ENCODE data around the gene SFXN5. TPM values are rescaled to one million over a fixed set of nuclear protein-coding genes. Genes with fewer than 3 reads are reported as not detected.

Gene SFXN5
- total and polyA plus RNA-seq, 2 experiments from 2014 or later = 10.0 to 16.4 TPM

GRCh38 chr2:73020657-73021370 lies 50.7 kb downstream of the SFXN5 start:
- H3K4me2 ChIP-seq (ENCODE audit: unreplicated experiment) = peak overlapping the region; percentile 7
- no peak overlapping the region for H3K9ac ChIP-seq
- H3K4me3 ChIP-seq = no peak overlapping the region
- H3K27ac ChIP-seq = peak overlapping the region; percentile 39; the same call in 1 of the 2 replicates
- H3F3A ChIP-seq (ENCODE audit: insufficient read depth) = no peaks in the 10 kb centered on the region
- 78 to 80% methylated on average over 12 of the region's 12 CpGs for WGBS, 2 experiments (ENCODE audit: low coverage in 1 of 2, low lambda C conversion rate in 2 of 2, missing lambda C conversion rate in 2 of 2)
- no peaks in the 10 kb centered on the region for H3K79me2 ChIP-seq (ENCODE audit: insufficient read depth)
- TF ChIP-seq EZH2 (IDR thresholded peaks at IDR 0.05; ENCODE audit: insufficient read depth, poor library complexity, severe bottlenecking) (no peak), EZH2phosphoT487 (IDR thresholded peaks at IDR 0.05; ENCODE audit: insufficient read depth, low read depth) (no peak)
- no peaks in the 10 kb centered on the region for H3K27me3 ChIP-seq (replicated peaks; ENCODE audit: insufficient read depth)
- no peak overlapping the region for H2AFZ ChIP-seq
- H3K36me3 ChIP-seq (ENCODE audit: low read depth) = no peaks in the 10 kb centered on the region
- DNase-seq = peak; percentile 84
- no peaks in the 10 kb centered on the region for H3K9me3 ChIP-seq (ENCODE audit: low read depth)
- in situ Hi-C loops (cut with MboI) = no loop called here
- peaks cover 11% of the 10 kb centered on the region for H3K4me1 ChIP-seq (ENCODE audit: insufficient read depth)
- H3K9me2 ChIP-seq (ENCODE audit: insufficient read depth) = no peaks in the 10 kb centered on the region; the same call in 1 of the 2 replicates
- H4K20me1 ChIP-seq (ENCODE audit: insufficient read depth) = no peaks in the 10 kb centered on the region

GRCh38 chr2:73020306-73020656 lies 51.2 kb downstream of the SFXN5 start:
- DNase-seq = no peak
- H3K9ac ChIP-seq = no peak overlapping the region
- peak overlapping the region; percentile 39; the same call in 1 of the 2 replicates for H3K27ac ChIP-seq
- no peak overlapping the region for H2AFZ ChIP-seq
- WGBS, 2 experiments (ENCODE audit: low coverage in 1 of 2, low lambda C conversion rate in 2 of 2, missing lambda C conversion rate in 2 of 2) = 82 to 93% methylated on average over 8 of the region's 8 CpGs
- TF ChIP-seq EZH2 (IDR thresholded peaks at IDR 0.05; ENCODE audit: insufficient read depth, poor library complexity, severe bottlenecking) = no peak
- TF ChIP-seq EZH2phosphoT487 (IDR thresholded peaks at IDR 0.05; ENCODE audit: insufficient read depth, low read depth) = no peak
- H3K79me2 ChIP-seq (ENCODE audit: insufficient read depth) = no peaks in the 10 kb centered on the region
- no peaks in the 10 kb centered on the region; the same call in 1 of the 2 replicates for H3K9me2 ChIP-seq (ENCODE audit: insufficient read depth)
- no peaks in the 10 kb centered on the region for H3K9me3 ChIP-seq (ENCODE audit: low read depth)
- peaks cover 11% of the 10 kb centered on the region for H3K4me1 ChIP-seq (ENCODE audit: insufficient read depth)
- no peak overlapping the region for H3K4me3 ChIP-seq
- no peaks in the 10 kb centered on the region for H3K27me3 ChIP-seq (replicated peaks; ENCODE audit: insufficient read depth)
- no peaks in the 10 kb centered on the region for H4K20me1 ChIP-seq (ENCODE audit: insufficient read depth)
- H3K4me2 ChIP-seq (ENCODE audit: unreplicated experiment) = no peak overlapping the region
- H3F3A ChIP-seq (ENCODE audit: insufficient read depth) = no peaks in the 10 kb centered on the region
- in situ Hi-C loops (cut with MboI) = no loop called here
- no peaks in the 10 kb centered on the region for H3K36me3 ChIP-seq (ENCODE audit: low read depth)

- Histone ChIP-seq H3K9me2 (ENCODE audit: insufficient read depth) (no peaks in the 10 kb centered on the region; the same call in 1 of the 2 replicates), H3K9me3 (ENCODE audit: low read depth) (no peaks in the 10 kb centered on the region), H3K9ac (no peak overlapping the region), H3K27ac (no peak overlapping the region), H3K27me3 (replicated peaks; ENCODE audit: insufficient read depth) (no peaks in the 10 kb centered on the region), H2AFZ (no peak overlapping the region), H3F3A (ENCODE audit: insufficient read depth) (0 out of 2 replicates have a peak, but pooled peaks cover 4% of the 10 kb centered on the region), H3K4me2 (ENCODE audit: unreplicated experiment) (no peak overlapping the region), H3K36me3 (ENCODE audit: low read depth) (no peaks in the 10 kb centered on the region), H3K79me2 (ENCODE audit: insufficient read depth) (no peaks in the 10 kb centered on the region), H3K4me3 (no peak overlapping the region), H4K20me1 (ENCODE audit: insufficient read depth) (no peaks in the 10 kb centered on the region), H3K4me1 (ENCODE audit: insufficient read depth) (peaks cover 15% of the 10 kb centered on the region)
- WGBS, 2 experiments (ENCODE audit: low coverage in 1 of 2, low lambda C conversion rate in 2 of 2, missing lambda C conversion rate in 2 of 2) = 68 to 76% methylated on average over 2 of the region's 2 CpGs
- no peak for DNase-seq
- in situ Hi-C loops (cut with MboI) = no loop called here
- TF ChIP-seq EZH2 (IDR thresholded peaks at IDR 0.05; ENCODE audit: insufficient read depth, poor library complexity, severe bottlenecking) = no peak
- no peak for TF ChIP-seq EZH2phosphoT487 (IDR thresholded peaks at IDR 0.05; ENCODE audit: insufficient read depth, low read depth)
These were observed 53.2 kb downstream of the SFXN5 start for GRCh38 chr2:73018188-73018825.

GRCh38 chr2:73013936-73014335 lies 57.6 kb downstream of the SFXN5 start:
- Histone ChIP-seq H3K27ac (no peak overlapping the region), H3K4me3 (no peak overlapping the region), H3K79me2 (ENCODE audit: insufficient read depth) (no peaks in the 10 kb centered on the region), H3K9ac (no peak overlapping the region), H3K9me3 (ENCODE audit: low read depth) (no peaks in the 10 kb centered on the region), H3K36me3 (ENCODE audit: low read depth) (no peaks in the 10 kb centered on the region), H3K9me2 (ENCODE audit: insufficient read depth) (no peaks in the 10 kb centered on the region; the same call in 1 of the 2 replicates), H3K4me1 (ENCODE audit: insufficient read depth) (0 out of 2 replicates have a peak, but pooled peaks cover 4% of the 10 kb centered on the region), H3K27me3 (replicated peaks; ENCODE audit: insufficient read depth) (no peaks in the 10 kb centered on the region), H3K4me2 (ENCODE audit: unreplicated experiment) (no peak overlapping the region), H4K20me1 (ENCODE audit: insufficient read depth) (no peaks in the 10 kb centered on the region), H3F3A (ENCODE audit: insufficient read depth) (0 out of 2 replicates have a peak, but pooled peaks cover 4% of the 10 kb centered on the region), H2AFZ (no peak overlapping the region)
- in situ Hi-C loops (cut with MboI) = no loop called here
- TF ChIP-seq EZH2phosphoT487 (IDR thresholded peaks at IDR 0.05; ENCODE audit: insufficient read depth, low read depth) = no peak
- DNase-seq = peak; percentile 41
- WGBS, 2 experiments (ENCODE audit: low coverage in 1 of 2, low lambda C conversion rate in 2 of 2, missing lambda C conversion rate in 2 of 2) = 86 to 93% methylated on average over 3 of the region's 3 CpGs
